ENCODE measurements around the gene MTHFD2L.
"Not testable (repeated sequence)": the region's sequence is repeated elsewhere in the genome, so short reads cannot be mapped to it uniquely, and the experiment has no call there.

MTHFD2L gene

GRCh38 chr4:74331252-74331651, 173.3 kb downstream of the MTHFD2L start:
- DNase-seq: no peak

- DNase-seq: no peak
These were observed 174.0 kb downstream of the MTHFD2L start for GRCh38 chr4:74331944-74332343.

- DNase-seq: no peak
These were observed 176.7 kb downstream of the MTHFD2L start for GRCh38 chr4:74334636-74335035.

GRCh38 chr4:74335341-74336021, 177.6 kb downstream of the MTHFD2L start:
- no peak for DNase-seq

GRCh38 chr4:74338792-74339333, 180.9 kb downstream of the MTHFD2L start:
- no peak for DNase-seq

GRCh38 chr4:74339501-74339900, 181.6 kb downstream of the MTHFD2L start:
- no peak for DNase-seq

- DNase-seq: not testable (repeated sequence)
These were observed 182.5 kb downstream of the MTHFD2L start for GRCh38 chr4:74340421-74340820.

- no peak for DNase-seq
These were observed 186.1 kb downstream of the MTHFD2L start for GRCh38 chr4:74344031-74344430.

Data from hypothalamus (tissue), 51 donors.